Measurements from ENCODE around the gene KRT25.
A peak's percentile ranks its signal among the peaks of the same experiment; 100 is the strongest.

Gene KRT25

DNA sequence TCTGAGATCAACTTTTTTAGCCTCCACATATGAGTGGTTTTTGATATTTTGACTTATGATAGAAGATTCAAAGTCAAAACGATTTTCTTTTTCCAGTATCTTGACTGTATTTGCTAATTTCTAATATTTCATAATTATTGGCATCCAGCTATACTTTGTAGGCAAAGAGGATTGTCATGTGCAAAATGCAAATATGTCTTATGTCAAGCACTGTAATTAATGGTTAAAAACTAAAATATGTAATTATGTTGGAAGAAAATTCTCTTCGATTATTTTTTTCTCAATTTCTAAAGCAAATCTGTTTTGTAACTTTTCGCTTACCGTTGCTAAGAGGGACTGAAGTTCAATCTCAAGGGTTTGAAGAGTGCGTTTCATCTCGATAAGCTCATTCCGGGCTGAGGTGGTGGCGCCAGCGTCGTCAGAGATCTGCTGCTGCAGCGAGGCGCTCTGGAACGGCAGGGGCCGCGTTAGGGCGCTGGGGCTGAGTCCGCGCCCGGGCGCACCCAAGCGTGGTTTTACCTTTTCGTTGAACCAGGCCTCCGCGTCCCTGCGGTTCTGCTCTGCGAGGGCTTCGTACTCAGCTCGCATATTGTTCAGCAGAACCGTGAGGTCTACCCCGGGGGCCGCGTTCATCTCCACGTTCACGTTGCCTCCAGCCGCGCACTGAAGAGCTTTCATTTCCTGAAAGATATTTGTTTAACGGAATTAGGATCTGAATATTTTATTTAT is 24.2 kb upstream of the KRT25 start:
- peaks cover 0 to 2% (median 0%) of the 10 kb centered on the region in 5 experiments for H3K9me3 ChIP-seq (ENCODE audit: control extremely low read depth in 1 of 5, control insufficient read depth in 4 of 5, insufficient read depth in 2 of 5, low read depth in 1 of 5, low read length in 4 of 5)
- peaks cover 15 to 75% (median 17%) of the 10 kb centered on the region in 5 experiments for H3K27me3 ChIP-seq (replicated peaks in 2 of 5; ENCODE audit: control insufficient read depth in 4 of 5, insufficient read depth in 5 of 5, low read length in 4 of 5)
- 20% methylated on average over 28 of the region's 37 CpGs for WGBS (ENCODE audit: insufficient coverage)
- ChIA-PET CTCF (no interaction called here), POLR2A (no interaction called here)
- H3K4me3 ChIP-seq (ENCODE audit: control insufficient read depth in 1 of 7, extremely low read depth in 1 of 7, insufficient read depth in 4 of 7, low read depth in 2 of 7, low read length in 6 of 7) = peak overlapping the region in 2 of 7 experiments; percentile 33 to 53
- H3K36me3 ChIP-seq (ENCODE audit: control insufficient read depth in 4 of 4, insufficient read depth in 4 of 4, low read length in 3 of 4) = no peaks in the 10 kb centered on the region
- H3K27ac ChIP-seq (ENCODE audit: insufficient read depth in 1 of 2, low read depth in 1 of 2, low read length in 2 of 2, poor library complexity in 1 of 2, severe bottlenecking in 2 of 2) = no peak overlapping the region
- H3K4me1 ChIP-seq (ENCODE audit: control extremely low read depth in 1 of 4, control insufficient read depth in 4 of 4, insufficient read depth in 4 of 4, low read length in 3 of 4) = peaks cover 0 to 2% (median 0%) of the 10 kb centered on the region in 4 experiments
- peak in 2 of 3 donors; percentile 22 to 46 for DNase-seq

DNA sequence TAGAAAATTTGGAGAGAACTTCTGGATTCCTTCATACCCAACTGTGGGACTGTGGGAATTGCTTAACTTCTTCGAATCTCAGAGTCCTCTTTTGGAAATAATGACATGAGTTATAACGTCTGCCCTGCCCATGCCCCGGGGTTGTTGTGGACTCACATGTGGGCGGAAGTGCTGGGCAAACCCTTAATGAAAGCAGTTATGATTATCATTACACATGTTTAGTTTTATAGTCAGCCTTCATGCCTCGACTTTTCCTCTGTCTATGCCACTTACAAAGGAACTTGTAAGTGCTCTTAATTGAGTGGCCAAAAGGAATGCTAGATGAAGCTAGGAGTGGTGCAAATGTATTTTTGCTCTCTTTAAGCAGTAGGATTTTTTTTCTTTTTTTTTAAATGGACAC is 23.3 kb upstream of the KRT25 start:
- Histone ChIP-seq H3K27ac (ENCODE audit: insufficient read depth in 1 of 2, low read depth in 1 of 2, low read length in 2 of 2, poor library complexity in 1 of 2, severe bottlenecking in 2 of 2) (no peak overlapping the region), H3K36me3 (ENCODE audit: control insufficient read depth in 4 of 4, insufficient read depth in 4 of 4, low read length in 3 of 4) (no peaks in the 10 kb centered on the region), H3K9me3 (ENCODE audit: control extremely low read depth in 1 of 5, control insufficient read depth in 4 of 5, insufficient read depth in 2 of 5, low read depth in 1 of 5, low read length in 4 of 5) (peaks cover 0 to 2% (median 0%) of the 10 kb centered on the region in 5 experiments), H3K4me1 (ENCODE audit: control extremely low read depth in 1 of 4, control insufficient read depth in 4 of 4, insufficient read depth in 4 of 4, low read length in 3 of 4) (peaks cover 0 to 2% (median 0%) of the 10 kb centered on the region in 4 experiments), H3K27me3 (replicated peaks in 2 of 5; ENCODE audit: control insufficient read depth in 4 of 5, insufficient read depth in 5 of 5, low read length in 4 of 5) (peaks cover 15 to 71% (median 18%) of the 10 kb centered on the region in 5 experiments), H3K4me3 (ENCODE audit: control insufficient read depth in 1 of 7, extremely low read depth in 1 of 7, insufficient read depth in 4 of 7, low read depth in 2 of 7, low read length in 6 of 7) (no peak overlapping the region)
- POLR2A ChIA-PET = no interaction called here
- no CpG with 5 or more reads among the region's 5 CpGs for WGBS (ENCODE audit: insufficient coverage)
- no peak for DNase-seq
- CTCF ChIA-PET = no interaction called here

DNA sequence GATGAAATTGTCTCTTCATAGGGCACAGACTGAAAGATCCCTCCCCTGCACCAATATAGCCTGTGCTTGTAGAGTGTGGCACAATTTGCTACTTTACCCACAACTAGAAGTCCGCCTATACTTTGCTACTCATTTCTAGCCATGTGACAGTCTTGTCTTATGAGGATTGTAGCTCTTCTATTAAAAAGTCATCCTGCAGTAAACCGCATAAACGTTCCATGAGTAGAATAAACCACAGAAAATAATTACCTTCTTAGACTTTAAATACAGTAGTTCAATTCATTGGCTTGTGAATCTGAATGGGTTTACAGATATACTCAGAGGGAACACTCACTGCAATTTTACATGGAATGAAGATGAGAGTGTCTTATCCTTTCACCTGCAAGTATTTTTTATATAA is 22.8 kb upstream of the KRT25 start:
- Histone ChIP-seq H3K27ac (ENCODE audit: insufficient read depth in 1 of 2, low read depth in 1 of 2, low read length in 2 of 2, poor library complexity in 1 of 2, severe bottlenecking in 2 of 2) (no peak overlapping the region), H3K4me3 (ENCODE audit: control insufficient read depth in 1 of 7, extremely low read depth in 1 of 7, insufficient read depth in 4 of 7, low read depth in 2 of 7, low read length in 6 of 7) (no peak overlapping the region), H3K9me3 (ENCODE audit: control extremely low read depth in 1 of 5, control insufficient read depth in 4 of 5, insufficient read depth in 2 of 5, low read depth in 1 of 5, low read length in 4 of 5) (peaks cover 0 to 2% (median 0%) of the 10 kb centered on the region in 5 experiments), H3K4me1 (ENCODE audit: control extremely low read depth in 1 of 4, control insufficient read depth in 4 of 4, insufficient read depth in 4 of 4, low read length in 3 of 4) (peaks cover 0 to 2% (median 0%) of the 10 kb centered on the region in 4 experiments), H3K36me3 (ENCODE audit: control insufficient read depth in 4 of 4, insufficient read depth in 4 of 4, low read length in 3 of 4) (no peaks in the 10 kb centered on the region), H3K27me3 (replicated peaks in 2 of 5; ENCODE audit: control insufficient read depth in 4 of 5, insufficient read depth in 5 of 5, low read length in 4 of 5) (peaks cover 16 to 71% (median 17%) of the 10 kb centered on the region in 5 experiments)
- CTCF ChIA-PET = no interaction called here
- no peak for DNase-seq
- POLR2A ChIA-PET = no interaction called here
- 100% methylated on average over 1 of the region's 3 CpGs for WGBS (ENCODE audit: insufficient coverage)

DNA sequence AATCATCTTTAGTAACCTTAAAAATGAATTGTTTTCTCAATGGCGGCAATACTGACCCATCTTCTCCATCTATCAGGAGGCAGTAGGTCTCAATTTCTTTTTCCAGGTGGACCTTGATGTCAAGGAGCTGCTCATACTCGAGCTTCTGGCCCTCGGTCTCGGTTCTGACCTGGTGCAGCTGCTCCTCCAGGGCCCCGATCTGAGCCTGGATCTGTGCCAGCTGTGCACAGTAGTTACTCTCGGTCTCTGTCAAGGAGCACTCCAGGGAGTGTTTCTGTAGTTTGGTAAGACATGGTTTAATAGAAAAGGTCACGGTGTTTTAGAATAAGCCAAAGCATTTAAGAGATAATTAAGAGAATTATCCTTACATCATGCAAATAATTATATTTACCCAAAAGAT is 22.3 kb upstream of the KRT25 start:
- Histone ChIP-seq H3K27me3 (replicated peaks in 2 of 5; ENCODE audit: control insufficient read depth in 4 of 5, insufficient read depth in 5 of 5, low read length in 4 of 5) (peaks cover 16 to 73% (median 20%) of the 10 kb centered on the region in 5 experiments), H3K4me1 (ENCODE audit: control extremely low read depth in 1 of 4, control insufficient read depth in 4 of 4, insufficient read depth in 4 of 4, low read length in 3 of 4) (peaks cover 0 to 2% (median 0%) of the 10 kb centered on the region in 4 experiments), H3K36me3 (ENCODE audit: control insufficient read depth in 4 of 4, insufficient read depth in 4 of 4, low read length in 3 of 4) (no peaks in the 10 kb centered on the region), H3K27ac (ENCODE audit: insufficient read depth in 1 of 2, low read depth in 1 of 2, low read length in 2 of 2, poor library complexity in 1 of 2, severe bottlenecking in 2 of 2) (no peak overlapping the region), H3K9me3 (ENCODE audit: control extremely low read depth in 1 of 5, control insufficient read depth in 4 of 5, insufficient read depth in 2 of 5, low read depth in 1 of 5, low read length in 4 of 5) (peaks cover 0 to 2% (median 0%) of the 10 kb centered on the region in 5 experiments), H3K4me3 (ENCODE audit: control insufficient read depth in 1 of 7, extremely low read depth in 1 of 7, insufficient read depth in 4 of 7, low read depth in 2 of 7, low read length in 6 of 7) (no peak overlapping the region)
- POLR2A ChIA-PET = no interaction called here
- 100% methylated on average over 2 of the region's 7 CpGs for WGBS (ENCODE audit: insufficient coverage)
- CTCF ChIA-PET = no interaction called here
- no peak for DNase-seq

DNA sequence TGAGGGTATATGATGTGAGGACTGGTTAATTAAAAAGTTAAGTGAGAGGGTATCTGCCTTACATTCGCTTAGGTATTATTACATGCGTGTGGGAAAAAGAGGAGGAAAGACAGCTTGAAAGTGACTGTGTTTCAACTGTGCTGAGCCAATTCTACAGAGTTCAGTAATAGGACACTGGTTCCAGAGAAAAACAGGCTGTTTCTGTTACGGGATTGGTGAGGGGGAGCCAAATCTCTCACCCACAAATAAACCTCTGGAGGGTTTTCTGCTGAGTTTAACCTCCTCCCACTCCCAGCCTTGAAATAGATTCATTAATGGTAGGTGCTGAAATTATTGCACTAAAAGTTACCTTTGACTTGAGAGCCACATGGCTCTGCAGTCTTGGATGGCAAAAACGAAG is 20.8 kb upstream of the KRT25 start:
- peaks cover 16 to 72% (median 20%) of the 10 kb centered on the region in 5 experiments for H3K27me3 ChIP-seq (replicated peaks in 2 of 5; ENCODE audit: control insufficient read depth in 4 of 5, insufficient read depth in 5 of 5, low read length in 4 of 5)
- POLR2A ChIA-PET = no interaction called here
- WGBS (ENCODE audit: insufficient coverage) = 89% methylated on average over 3 of the region's 4 CpGs
- no peaks in the 10 kb centered on the region for H3K36me3 ChIP-seq (ENCODE audit: control insufficient read depth in 4 of 4, insufficient read depth in 4 of 4, low read length in 3 of 4)
- no peak overlapping the region for H3K27ac ChIP-seq (ENCODE audit: insufficient read depth in 1 of 2, low read depth in 1 of 2, low read length in 2 of 2, poor library complexity in 1 of 2, severe bottlenecking in 2 of 2)
- H3K9me3 ChIP-seq (ENCODE audit: control extremely low read depth in 1 of 5, control insufficient read depth in 4 of 5, insufficient read depth in 2 of 5, low read depth in 1 of 5, low read length in 4 of 5) = peaks cover 0 to 2% (median 0%) of the 10 kb centered on the region in 5 experiments
- no peak for DNase-seq
- peaks cover 0 to 2% (median 0%) of the 10 kb centered on the region in 4 experiments for H3K4me1 ChIP-seq (ENCODE audit: control extremely low read depth in 1 of 4, control insufficient read depth in 4 of 4, insufficient read depth in 4 of 4, low read length in 3 of 4)
- CTCF ChIA-PET = no interaction called here
- no peak overlapping the region for H3K4me3 ChIP-seq (ENCODE audit: control insufficient read depth in 1 of 7, extremely low read depth in 1 of 7, insufficient read depth in 4 of 7, low read depth in 2 of 7, low read length in 6 of 7)

DNA sequence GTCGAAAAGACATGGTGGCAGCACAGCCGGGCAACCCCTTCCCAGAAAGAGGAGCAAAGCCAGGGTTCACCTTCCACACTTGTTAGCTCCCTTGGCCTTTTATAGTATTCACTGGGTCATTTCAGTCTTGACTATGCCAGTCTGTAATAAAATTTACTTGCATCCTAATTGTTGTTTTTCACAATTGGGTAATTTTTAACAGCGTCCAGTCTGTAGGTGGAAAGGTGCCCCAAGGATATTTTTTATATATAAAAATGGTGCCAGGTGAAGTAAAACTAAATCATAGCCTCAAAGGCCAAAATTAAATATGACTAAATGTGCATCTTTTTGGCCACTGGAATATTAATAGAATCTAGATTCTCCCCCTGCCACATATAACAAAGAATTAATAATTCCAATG is 17.0 kb upstream of the KRT25 start, which contains the start of gene KRT26:
KRT26 (minus strand) TSS at position 101 of the 400 bp plus-strand sequence; CDS start at position 13, 88 bp downstream.
- no peak within 1 kb of the TSS for H3K27ac ChIP-seq (ENCODE audit: insufficient read depth in 1 of 2, low read depth in 1 of 2, low read length in 2 of 2, poor library complexity in 1 of 2, severe bottlenecking in 2 of 2)
- no peaks in the 10 kb centered on the region for H3K36me3 ChIP-seq (ENCODE audit: control insufficient read depth in 4 of 4, insufficient read depth in 4 of 4, low read length in 3 of 4)
- no peaks in the 10 kb centered on the region for H3K9me3 ChIP-seq (ENCODE audit: control extremely low read depth in 1 of 5, control insufficient read depth in 4 of 5, insufficient read depth in 2 of 5, low read depth in 1 of 5, low read length in 4 of 5)
- ChIA-PET POLR2A (no interaction called here), CTCF (no interaction called here)
- DNase-seq = no peak
- no peak within 1 kb of the TSS for H3K4me3 ChIP-seq (ENCODE audit: control insufficient read depth in 1 of 7, extremely low read depth in 1 of 7, insufficient read depth in 4 of 7, low read depth in 2 of 7, low read length in 6 of 7)
- H3K27me3 ChIP-seq (replicated peaks in 2 of 5; ENCODE audit: control insufficient read depth in 4 of 5, insufficient read depth in 5 of 5, low read length in 4 of 5) = peaks cover 13 to 64% (median 20%) of the 10 kb centered on the region in 5 experiments
- H3K4me1 ChIP-seq (ENCODE audit: control extremely low read depth in 1 of 4, control insufficient read depth in 4 of 4, insufficient read depth in 4 of 4, low read length in 3 of 4) = no peaks in the 10 kb centered on the region
- 96% methylated on average over 2 of the region's 3 CpGs for WGBS (ENCODE audit: insufficient coverage)

DNA sequence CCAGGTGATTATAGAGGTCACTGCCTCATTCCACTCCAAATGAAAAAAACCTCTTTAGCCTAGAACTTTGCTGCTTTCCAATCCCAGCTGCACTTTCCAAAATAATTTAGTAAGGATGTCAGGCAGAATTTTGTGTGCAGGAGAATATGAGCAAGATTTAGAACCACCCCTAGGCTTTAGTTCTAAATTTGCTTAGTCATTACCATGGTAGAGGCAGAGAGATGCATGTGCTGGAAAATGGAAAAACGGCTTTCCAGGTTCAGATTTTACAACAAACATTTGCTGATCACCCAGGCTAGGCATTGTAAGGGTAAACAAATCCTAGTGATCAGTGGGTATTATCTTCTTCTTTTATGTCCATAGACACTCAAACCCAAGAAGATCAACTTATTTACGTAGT is 10.5 kb upstream of the KRT25 start:
- POLR2A ChIA-PET = no interaction called here
- Histone ChIP-seq H3K27ac (ENCODE audit: insufficient read depth in 1 of 2, low read depth in 1 of 2, low read length in 2 of 2, poor library complexity in 1 of 2, severe bottlenecking in 2 of 2) (no peak overlapping the region), H3K27me3 (replicated peaks in 2 of 5; ENCODE audit: control insufficient read depth in 4 of 5, insufficient read depth in 5 of 5, low read length in 4 of 5) (peaks cover 3 to 35% (median 14%) of the 10 kb centered on the region in 5 experiments), H3K4me1 (ENCODE audit: control extremely low read depth in 1 of 4, control insufficient read depth in 4 of 4, insufficient read depth in 4 of 4, low read length in 3 of 4) (no peaks in the 10 kb centered on the region), H3K36me3 (ENCODE audit: control insufficient read depth in 4 of 4, insufficient read depth in 4 of 4, low read length in 3 of 4) (no peaks in the 10 kb centered on the region), H3K4me3 (ENCODE audit: control insufficient read depth in 1 of 7, extremely low read depth in 1 of 7, insufficient read depth in 4 of 7, low read depth in 2 of 7, low read length in 6 of 7) (no peak overlapping the region), H3K9me3 (ENCODE audit: control extremely low read depth in 1 of 5, control insufficient read depth in 4 of 5, insufficient read depth in 2 of 5, low read depth in 1 of 5, low read length in 4 of 5) (peaks cover 0 to 45% (median 21%) of the 10 kb centered on the region in 5 experiments)
- CTCF ChIA-PET = no interaction called here
- DNase-seq = no peak
- WGBS (ENCODE audit: insufficient coverage) = 100% methylated on average over 1 of the region's 2 CpGs

Measured in common myeloid progenitor, CD34-positive (primary cell).